Naive thymus-derived CD8-positive, alpha-beta T cell (primary cell): ENCODE data around the gene SNCB. TPM values are rescaled to one million over a fixed set of nuclear protein-coding genes. Genes with fewer than 3 reads are reported as not detected.

Experiments
- ATAC-seq, 2 donors: fragments of 150-1000 bp; cut with Tn5 transposase in 1 of 2; sonication (Bioruptor Pico), chemical (Tn5 transposase) in 1 of 2; 1 replicate in 1 of 2; 2 replicates in 1 of 2; pipeline ENCODE4 v1.10.0; 2021; ENCODE audit warnings: mild to moderate bottlenecking in 2 of 2, moderate library complexity in 2 of 2
- POLR2A ChIA-PET: fragments of 350-600 bp; sonication (Branson Sonifier 250); formaldehyde crosslinking; loops from one replicate; lab custom pipeline; 2021; ENCODE audit warnings: antibody characterized with exemption; lab: Charles Lee
- DNase-seq, 10 donors: peaks; one replicate each; pipeline versions ENCODE4 v3.0.0 to v3.0.0-alpha.2; 2020 to 2022
- H3K27ac Mint-ChIP-seq, 10 donors: one replicate each; pipeline ENCODE4 v1.8.0; 2020 to 2022; ENCODE audit warnings: mild to moderate bottlenecking in 10 of 10, mixed read lengths in 10 of 10, moderate library complexity in 4 of 10, inconsistent platforms in 1 of 10
- H3K27me3 Mint-ChIP-seq, 5 donors: one replicate each; pipeline ENCODE4 v1.8.0; 2021 to 2022; ENCODE audit warnings: mixed read lengths in 5 of 5
- H3K36me3 Mint-ChIP-seq, 3 donors: one replicate each; pipeline ENCODE4 v1.8.0; 2020 to 2022; ENCODE audit warnings: mixed read lengths in 3 of 3, mild to moderate bottlenecking in 2 of 3, inconsistent platforms in 1 of 3
- H3K4me1 Mint-ChIP-seq, 4 donors: one replicate each; pipeline ENCODE4 v1.8.0; 2021 to 2022; ENCODE audit warnings: mixed read lengths in 4 of 4
- H3K4me3 Mint-ChIP-seq, 10 donors: one replicate each; pipeline ENCODE4 v1.8.0; 2020 to 2022; ENCODE audit warnings: mild to moderate bottlenecking in 10 of 10, mixed read lengths in 10 of 10, moderate library complexity in 6 of 10, inconsistent platforms in 1 of 10
- H3K9me3 Mint-ChIP-seq, 9 donors: one replicate each; pipeline ENCODE4 v1.8.0; 2020 to 2022; ENCODE audit warnings: mixed read lengths in 9 of 9, mild to moderate bottlenecking in 3 of 9, inconsistent platforms in 1 of 9, moderate library complexity in 1 of 9
- polyA plus RNA-seq, 3 donors: library from polyadenylated mRNA; unstranded; fragments of 300-500 nt; fragmentation: Illumina TruSeq; gene quantifications; one replicate each; pipeline ENCODE4 v1.2.3, GENCODE V29; 2021
- total RNA-seq, 8 experiments: library from RNA in 2 of 8; stranded (reverse) in 2 of 8; gene quantifications; one replicate each; pipeline ENCODE4 v1.2.3 and lab custom pipeline; 2021 to 2026

The SNCB gene
- total and polyA plus RNA-seq, 5 experiments from 2014 or later = not detected

- H3K4me3 Mint-ChIP-seq = no peak overlapping the region
- peaks cover 0 to 7% (median 0%) of the 10 kb centered on the region in 3 donors for H3K36me3 Mint-ChIP-seq
- ATAC-seq (no peak), DNase-seq (no peak)
- peaks cover 0 to 2% (median under 1%) of the 10 kb centered on the region in 4 donors for H3K4me1 Mint-ChIP-seq
- POLR2A ChIA-PET = no interaction called here
- peaks cover 11 to 20% (median 15%) of the 10 kb centered on the region in 5 donors for H3K27me3 Mint-ChIP-seq
- peaks cover 0 to 4% (median 0%) of the 10 kb centered on the region in 9 donors for H3K9me3 Mint-ChIP-seq
- no peak overlapping the region for H3K27ac Mint-ChIP-seq
Observed at GRCh38 chr5:176639208-176639607, 8.9 kb upstream of the SNCB start.

GRCh38 chr5:176638437-176638836 is 8.1 kb upstream of the SNCB start:
- H3K9me3 Mint-ChIP-seq = peaks cover 0 to 4% (median 0%) of the 10 kb centered on the region in 9 donors
- no peak overlapping the region for H3K27ac Mint-ChIP-seq
- ATAC-seq (no peak), DNase-seq (no peak)
- H3K36me3 Mint-ChIP-seq = peaks cover 0 to 7% (median 0%) of the 10 kb centered on the region in 3 donors
- H3K4me1 Mint-ChIP-seq = peaks cover 4 to 9% (median 7%) of the 10 kb centered on the region in 4 donors
- peaks cover 19 to 28% (median 23%) of the 10 kb centered on the region in 5 donors for H3K27me3 Mint-ChIP-seq
- no peak overlapping the region for H3K4me3 Mint-ChIP-seq
- POLR2A ChIA-PET = no interaction called here

GRCh38 chr5:176637556-176637955 is 7.2 kb upstream of the SNCB start:
- Mint-ChIP-seq H3K36me3 (peaks cover 0 to 7% (median 0%) of the 10 kb centered on the region in 3 donors), H3K4me1 (peaks cover 4 to 10% (median 7%) of the 10 kb centered on the region in 4 donors), H3K27ac (no peak overlapping the region), H3K9me3 (peaks cover 0 to 4% (median 0%) of the 10 kb centered on the region in 9 donors), H3K4me3 (peak overlapping the region in 1 of 10 donors; percentile 54), H3K27me3 (peaks cover 20 to 31% (median 29%) of the 10 kb centered on the region in 5 donors)
- POLR2A ChIA-PET = no interaction called here
- ATAC-seq (no peak), DNase-seq (no peak)

- no peak for DNase-seq
- Mint-ChIP-seq H3K4me3 (no peak overlapping the region), H3K27me3 (peaks cover 22 to 40% (median 35%) of the 10 kb centered on the region in 5 donors), H3K9me3 (peaks cover 0 to 4% (median 0%) of the 10 kb centered on the region in 9 donors), H3K27ac (no peak overlapping the region), H3K36me3 (peaks cover 0 to 7% (median 0%) of the 10 kb centered on the region in 3 donors), H3K4me1 (peaks cover 4 to 13% (median 7%) of the 10 kb centered on the region in 4 donors)
- POLR2A ChIA-PET = no interaction called here
- no peak for ATAC-seq
Observed at GRCh38 chr5:176636426-176636825, 6.1 kb upstream of the SNCB start.

GRCh38 chr5:176633598-176633997 is 3.3 kb upstream of the SNCB start:
- ATAC-seq (no peak), DNase-seq (no peak)
- peaks cover 32 to 62% (median 50%) of the 10 kb centered on the region in 5 donors for H3K27me3 Mint-ChIP-seq
- H3K4me1 Mint-ChIP-seq = peaks cover 12 to 27% (median 16%) of the 10 kb centered on the region in 4 donors
- H3K36me3 Mint-ChIP-seq = peaks cover 0 to 7% (median 0%) of the 10 kb centered on the region in 3 donors
- peak overlapping the region in 1 of 10 donors; percentile 13 for H3K4me3 Mint-ChIP-seq
- POLR2A ChIA-PET = interaction anchor here (1.1 kb wide), 1 partner anchor 13 kb away, joined by 3 read pairs; the partner anchor contains the start of gene TSPAN17
- no peak overlapping the region for H3K27ac Mint-ChIP-seq
- H3K9me3 Mint-ChIP-seq = peaks cover 0 to 4% (median 0%) of the 10 kb centered on the region in 9 donors

GRCh38 chr5:176632745-176633144 is 2.4 kb upstream of the SNCB start:
- no peak for DNase-seq
- POLR2A ChIA-PET = interaction anchor here (1.1 kb wide), 1 partner anchor 14 kb away, joined by 3 read pairs; the partner anchor contains the start of gene TSPAN17

GRCh38 chr5:176631383-176632200 is 1.3 kb upstream of the SNCB start:
- POLR2A ChIA-PET = no interaction called here
- H3K4me1 Mint-ChIP-seq = peaks cover 12 to 27% (median 22%) of the 10 kb centered on the region in 4 donors
- H3K36me3 Mint-ChIP-seq = peaks cover 0 to 7% (median 0%) of the 10 kb centered on the region in 3 donors
- DNase-seq = no peak
- H3K27me3 Mint-ChIP-seq = peaks cover 34 to 78% (median 61%) of the 10 kb centered on the region in 5 donors
- H3K9me3 Mint-ChIP-seq = peaks cover 0 to 4% (median 0%) of the 10 kb centered on the region in 9 donors
- H3K27ac Mint-ChIP-seq = no peak overlapping the region
- ATAC-seq = no peak
- peak overlapping the region in 1 of 10 donors; percentile 75 for H3K4me3 Mint-ChIP-seq

More at GRCh38 chr5:176632745-176633144, 2.4 kb upstream of the SNCB start:
- peaks cover 0 to 4% (median 0%) of the 10 kb centered on the region in 9 donors for H3K9me3 Mint-ChIP-seq
- H3K27ac Mint-ChIP-seq = no peak overlapping the region
- H3K4me1 Mint-ChIP-seq = peaks cover 12 to 27% (median 22%) of the 10 kb centered on the region in 4 donors
- H3K4me3 Mint-ChIP-seq = no peak overlapping the region
- H3K36me3 Mint-ChIP-seq = peaks cover 0 to 7% (median 0%) of the 10 kb centered on the region in 3 donors
- H3K27me3 Mint-ChIP-seq = peaks cover 34 to 71% (median 53%) of the 10 kb centered on the region in 5 donors
- ATAC-seq = no peak

- Mint-ChIP-seq H3K27ac (peak overlapping the region in 1 of 10 donors; percentile 1), H3K4me3 (peak overlapping the region; percentile 53 to 75 (median 68)), H3K4me1 (peaks cover 12 to 27% (median 22%) of the 10 kb centered on the region in 4 donors), H3K36me3 (peaks cover 0 to 7% (median 0%) of the 10 kb centered on the region in 3 donors), H3K27me3 (peaks cover 38 to 82% (median 61%) of the 10 kb centered on the region in 5 donors), H3K9me3 (peaks cover 0 to 4% (median 0%) of the 10 kb centered on the region in 9 donors)
- DNase-seq (no peak), ATAC-seq (no peak)
- POLR2A ChIA-PET = interaction anchor here (0.9 to 1.5 kb wide), 3 partner anchors 18 to 93 kb away, joined by 3 to 5 read pairs (median 3); partner anchors contain the start of gene RNF44
Observed at GRCh38 chr5:176630681-176631222, 418 bp upstream of the SNCB start.

- POLR2A ChIA-PET = interaction anchor here (1.5 kb wide), 1 partner anchor 92 kb away, joined by 5 read pairs; the partner anchor contains the start of gene RNF44
- ATAC-seq = no peak
- no peaks in the 10 kb centered on the region for H3K36me3 Mint-ChIP-seq
- H3K27ac Mint-ChIP-seq = no peak overlapping the region
- peaks cover 10 to 27% (median 22%) of the 10 kb centered on the region in 4 donors for H3K4me1 Mint-ChIP-seq
- H3K4me3 Mint-ChIP-seq = peak overlapping the region in 9 of 10 donors; percentile 38 to 75 (median 56)
- no peak for DNase-seq
- H3K9me3 Mint-ChIP-seq = no peaks in the 10 kb centered on the region
- H3K27me3 Mint-ChIP-seq = peaks cover 30 to 78% (median 58%) of the 10 kb centered on the region in 5 donors
Observed at GRCh38 chr5:176629317-176629852, 949 bp downstream of the SNCB start.

- H3K4me1 Mint-ChIP-seq = peaks cover 6 to 19% (median 18%) of the 10 kb centered on the region in 4 donors
- POLR2A ChIA-PET = interaction anchor here (1.3 kb wide), 1 partner anchor 19 kb away, joined by 3 read pairs; the partner anchor contains the start of gene TSPAN17
- peak overlapping the region in 1 of 10 donors; percentile 78 for H3K27ac Mint-ChIP-seq
- peaks cover 23 to 79% (median 53%) of the 10 kb centered on the region in 5 donors for H3K27me3 Mint-ChIP-seq
- H3K36me3 Mint-ChIP-seq = no peaks in the 10 kb centered on the region
- H3K4me3 Mint-ChIP-seq = peak overlapping the region in 6 of 10 donors; percentile 38 to 68 (median 56)
- ATAC-seq (no peak), DNase-seq (no peak)
- H3K9me3 Mint-ChIP-seq = no peaks in the 10 kb centered on the region
Observed at GRCh38 chr5:176628406-176629228, 1.7 kb downstream of the SNCB start.

GRCh38 chr5:176627582-176627981 is 2.8 kb downstream of the SNCB start:
- Mint-ChIP-seq H3K4me1 (peaks cover 4 to 17% (median 17%) of the 10 kb centered on the region in 4 donors), H3K36me3 (no peaks in the 10 kb centered on the region), H3K4me3 (peak overlapping the region in 2 of 10 donors; percentile 30), H3K9me3 (no peaks in the 10 kb centered on the region), H3K27me3 (peaks cover 20 to 76% (median 46%) of the 10 kb centered on the region in 5 donors), H3K27ac (no peak overlapping the region)
- POLR2A ChIA-PET = interaction anchor here (1.3 kb wide), 1 partner anchor 20 kb away, joined by 3 read pairs; the partner anchor contains the start of gene TSPAN17
- DNase-seq (no peak), ATAC-seq (no peak)
